CD8-positive, alpha-beta memory T cell (primary cell): Measurements from ENCODE around the gene ZNF688. TPM values are rescaled to one million over a fixed set of nuclear protein-coding genes. Genes with fewer than 3 reads are reported as not detected.

ENCODE experiments used
- polyA plus RNA-seq: library from polyadenylated mRNA; unstranded; fragments of 300-500 nt; fragmentation: Illumina TruSeq; gene quantifications from one replicate; pipeline ENCODE4 v1.2.3, GENCODE V29; 2021
- total RNA-seq, 2 experiments: library from RNA; stranded (reverse); gene quantifications; one replicate each; pipeline ENCODE4 v1.2.3, GENCODE V29; 2021

Gene ZNF688
- total and polyA plus RNA-seq, 3 experiments from 2014 or later, result 9.6 to 28.5 (median 10.8) TPM

Other genes with a start within 250 kb of the ZNF688 start
- 10 to 100 TPM; 84.5 to 89.5 TPM for gene CD2BP2, start 216.4 kb downstream of the ZNF688 start, total RNA-seq
- gene CD2BP2, start 216.4 kb downstream of the ZNF688 start, polyA plus RNA-seq, result 27.2 TPM
- gene TBC1D10B, start 201.2 kb downstream of the ZNF688 start, total RNA-seq, result 10 to 100 TPM; 59.0 to 61.4 TPM
- gene TBC1D10B, start 201.2 kb downstream of the ZNF688 start, polyA plus RNA-seq, result 17.3 TPM
- gene MYL11, start 196.9 kb downstream of the ZNF688 start, total RNA-seq, result 1 to 10 TPM; 1.9 to 2.4 TPM
- 4.6 TPM for gene MYL11, start 196.9 kb downstream of the ZNF688 start, polyA plus RNA-seq
- 100 to 1,000 TPM; 187 to 193 TPM for gene SEPTIN1, start 189.2 kb downstream of the ZNF688 start, total RNA-seq
- gene SEPTIN1, start 189.2 kb downstream of the ZNF688 start, polyA plus RNA-seq, result 227 TPM
- gene ZNF48, start 176.3 kb downstream of the ZNF688 start, total RNA-seq, result 10 to 100 TPM; 18.4 to 19.3 TPM
- 10.2 TPM for gene ZNF48, start 176.3 kb downstream of the ZNF688 start, polyA plus RNA-seq
- gene ZNF771, start 164.1 kb downstream of the ZNF688 start, total RNA-seq, result 1 to 10 TPM; 7.3 to 9.8 TPM
- 6.0 TPM for gene ZNF771, start 164.1 kb downstream of the ZNF688 start, polyA plus RNA-seq
- gene DCTPP1, start 141.7 kb downstream of the ZNF688 start, total RNA-seq, result 100 to 1,000 TPM; 174 to 175 TPM
- gene DCTPP1, start 141.7 kb downstream of the ZNF688 start, polyA plus RNA-seq, result 73.7 TPM
- 10 to 100 TPM; 68.2 to 71.0 TPM for gene SEPHS2, start 125.8 kb downstream of the ZNF688 start, total RNA-seq
- gene SEPHS2, start 125.8 kb downstream of the ZNF688 start, polyA plus RNA-seq, result 59.0 TPM
- gene ITGAL, start 99.0 kb downstream of the ZNF688 start, total RNA-seq, result 100 to 1,000 TPM; 333 to 363 TPM
- gene ITGAL, start 99.0 kb downstream of the ZNF688 start, polyA plus RNA-seq, result 256 TPM
- gene ZNF768, start 45.1 kb downstream of the ZNF688 start, total RNA-seq, result 10 to 100 TPM; 13.5 to 15.1 TPM
- gene ZNF768, start 45.1 kb downstream of the ZNF688 start, polyA plus RNA-seq, result 2.5 TPM
- 10 to 100 TPM; 13.5 to 17.0 TPM for gene ZNF747, start 36.9 kb downstream of the ZNF688 start, total RNA-seq
- gene ZNF747, start 36.9 kb downstream of the ZNF688 start, polyA plus RNA-seq, result 8.4 TPM
- 10 to 100 TPM; 15.1 to 15.7 TPM for gene ZNF764, start 13.3 kb downstream of the ZNF688 start, total RNA-seq
- gene ZNF764, start 13.3 kb downstream of the ZNF688 start, polyA plus RNA-seq, result 8.9 TPM
- gene ZNF785, start 14.0 kb upstream of the ZNF688 start, total RNA-seq, result 10 to 100 TPM; 10.9 to 13.0 TPM
- gene ZNF785, start 14.0 kb upstream of the ZNF688 start, polyA plus RNA-seq, result 4.8 TPM
- 10 to 100 TPM; 14.6 to 15.7 TPM for gene ZNF689, start 38.7 kb upstream of the ZNF688 start, total RNA-seq
- 13.7 TPM for gene ZNF689, start 38.7 kb upstream of the ZNF688 start, polyA plus RNA-seq
- 10 to 100 TPM; 87.5 to 92.5 TPM for gene PRR14, start 79.2 kb upstream of the ZNF688 start, total RNA-seq
- gene PRR14, start 79.2 kb upstream of the ZNF688 start, polyA plus RNA-seq, result 29.7 TPM
- gene FBRS, start 86.7 kb upstream of the ZNF688 start, total RNA-seq, result 100 to 1,000 TPM; 115 to 124 TPM
- 7.1 TPM for gene FBRS, start 86.7 kb upstream of the ZNF688 start, polyA plus RNA-seq
- 10 to 100 TPM; 75.4 to 76.3 TPM for gene SRCAP, start 127.5 kb upstream of the ZNF688 start, total RNA-seq
- 33.0 TPM for gene SRCAP, start 127.5 kb upstream of the ZNF688 start, polyA plus RNA-seq
- 10 to 100 TPM; 31.8 to 32.2 TPM for gene PHKG2, start 176.7 kb upstream of the ZNF688 start, total RNA-seq
- gene PHKG2, start 176.7 kb upstream of the ZNF688 start, polyA plus RNA-seq, result 47.0 TPM
- 1 to 10 TPM; 6.5 to 6.9 TPM for gene CFAP119, start 190.3 kb upstream of the ZNF688 start, total RNA-seq
- 0.25 TPM for gene CFAP119, start 190.3 kb upstream of the ZNF688 start, polyA plus RNA-seq
- gene RNF40, start 190.6 kb upstream of the ZNF688 start, total RNA-seq, result 100 to 1,000 TPM; 152 to 157 TPM
- gene RNF40, start 190.6 kb upstream of the ZNF688 start, polyA plus RNA-seq, result 61.9 TPM
- 1 to 10 TPM; 5.6 to 5.7 TPM for gene ZNF629, start 215.5 kb upstream of the ZNF688 start, total RNA-seq
- 1.1 TPM for gene ZNF629, start 215.5 kb upstream of the ZNF688 start, polyA plus RNA-seq